Neural progenitor cell (in vitro differentiated cells): ENCODE results near the gene UBL7.

Source experiments
- EZH2phosphoT487 ChIP-seq: fragments of 200-600 bp; sonication (generic); IDR thresholded peaks from 2 replicates; pipeline ENCODE4 v1.6.1; 2017; ENCODE audit warnings: antibody characterized with exemption
- TF ChIP-seq, protein P1 (sequence below): fragments of 200-600 bp; sonication (generic); IDR thresholded peaks from 2 replicates; pipeline ENCODE4 v1.5.1; 2017; ENCODE audit warnings: antibody characterized with exemption, mild to moderate bottlenecking

DNA sequence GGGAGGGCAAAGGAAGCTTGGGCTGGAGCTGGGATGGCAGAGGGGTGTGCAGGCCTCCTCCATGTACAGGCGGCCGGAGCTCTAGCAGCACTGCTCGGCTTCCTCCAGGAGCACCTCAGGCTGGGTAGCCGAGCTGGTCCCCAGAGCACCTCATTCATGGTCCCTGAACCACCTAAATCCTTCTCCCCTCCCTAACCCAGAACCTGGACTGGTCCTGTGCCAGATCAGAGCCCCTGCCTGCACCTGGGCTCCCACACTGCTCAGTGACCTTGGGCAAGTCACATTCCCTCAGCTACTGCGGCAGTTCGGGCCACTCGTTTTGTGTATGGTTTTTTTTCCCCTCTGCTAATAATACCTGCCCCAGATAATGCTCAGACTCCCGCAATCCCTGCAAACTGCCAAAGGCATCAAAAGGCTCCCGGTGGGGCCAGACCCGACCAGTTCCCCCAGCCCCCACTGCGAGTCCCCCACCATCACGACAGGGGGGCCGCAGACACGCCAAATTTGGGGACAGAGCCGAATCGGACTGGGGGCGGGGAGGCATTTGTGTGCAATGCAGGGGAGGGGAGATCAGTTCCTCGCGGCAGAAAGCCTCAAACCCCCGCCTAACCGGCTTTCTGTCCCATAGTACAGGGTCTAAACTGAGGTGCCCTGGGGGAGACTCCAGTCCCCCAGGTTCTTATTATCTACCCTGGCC is 28.5 kb downstream of the UBL7 start:
- no peak for TF ChIP-seq EZH2phosphoT487
- TF ChIP-seq, protein P1, sequence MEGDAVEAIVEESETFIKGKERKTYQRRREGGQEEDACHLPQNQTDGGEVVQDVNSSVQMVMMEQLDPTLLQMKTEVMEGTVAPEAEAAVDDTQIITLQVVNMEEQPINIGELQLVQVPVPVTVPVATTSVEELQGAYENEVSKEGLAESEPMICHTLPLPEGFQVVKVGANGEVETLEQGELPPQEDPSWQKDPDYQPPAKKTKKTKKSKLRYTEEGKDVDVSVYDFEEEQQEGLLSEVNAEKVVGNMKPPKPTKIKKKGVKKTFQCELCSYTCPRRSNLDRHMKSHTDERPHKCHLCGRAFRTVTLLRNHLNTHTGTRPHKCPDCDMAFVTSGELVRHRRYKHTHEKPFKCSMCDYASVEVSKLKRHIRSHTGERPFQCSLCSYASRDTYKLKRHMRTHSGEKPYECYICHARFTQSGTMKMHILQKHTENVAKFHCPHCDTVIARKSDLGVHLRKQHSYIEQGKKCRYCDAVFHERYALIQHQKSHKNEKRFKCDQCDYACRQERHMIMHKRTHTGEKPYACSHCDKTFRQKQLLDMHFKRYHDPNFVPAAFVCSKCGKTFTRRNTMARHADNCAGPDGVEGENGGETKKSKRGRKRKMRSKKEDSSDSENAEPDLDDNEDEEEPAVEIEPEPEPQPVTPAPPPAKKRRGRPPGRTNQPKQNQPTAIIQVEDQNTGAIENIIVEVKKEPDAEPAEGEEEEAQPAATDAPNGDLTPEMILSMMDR = no peak
